Measurements from ENCODE around the gene NXN.

The NXN gene

GRCh38 chr17:1021147-1021546 lies 41.6 kb upstream of the NXN start:
- no peak overlapping the region for H3K4me3 ChIP-seq (ENCODE audit: low read depth, low read length)
- no peak for DNase-seq (ENCODE audit: low read depth)
- TF ChIP-seq CTCF (IDR thresholded peaks at IDR 0.05; ENCODE audit: low read depth, low read length, missing control alignments): no peak

GRCh38 chr17:1019451-1019850 lies 39.9 kb upstream of the NXN start:
- H3K4me3 ChIP-seq (ENCODE audit: low read depth, low read length): no peak overlapping the region
- no peak for DNase-seq (ENCODE audit: low read depth)
- TF ChIP-seq CTCF (IDR thresholded peaks at IDR 0.05; ENCODE audit: low read depth, low read length, missing control alignments): no peak

- H3K4me3 ChIP-seq (ENCODE audit: low read depth, low read length): no peak overlapping the region
- no peak for TF ChIP-seq CTCF (IDR thresholded peaks at IDR 0.05; ENCODE audit: low read depth, low read length, missing control alignments)
- no peak for DNase-seq (ENCODE audit: low read depth)
These were observed 39.0 kb upstream of the NXN start for GRCh38 chr17:1018547-1018946.

- no peak for DNase-seq (ENCODE audit: low read depth)
- no peak overlapping the region for H3K4me3 ChIP-seq (ENCODE audit: low read depth, low read length)
- TF ChIP-seq CTCF (IDR thresholded peaks at IDR 0.05; ENCODE audit: low read depth, low read length, missing control alignments): no peak
These were observed 34.1 kb upstream of the NXN start for GRCh38 chr17:1013729-1014090.

- H3K4me3 ChIP-seq (ENCODE audit: low read depth, low read length): no peak overlapping the region
- no peak for DNase-seq (ENCODE audit: low read depth)
- no peak for TF ChIP-seq CTCF (IDR thresholded peaks at IDR 0.05; ENCODE audit: low read depth, low read length, missing control alignments)
These were observed 33.5 kb upstream of the NXN start for GRCh38 chr17:1012823-1013728.

GRCh38 chr17:1011760-1012735 lies 32.5 kb upstream of the NXN start:
- H3K4me3 ChIP-seq (ENCODE audit: low read depth, low read length): no peak overlapping the region
- DNase-seq (ENCODE audit: low read depth): no peak
- TF ChIP-seq CTCF (IDR thresholded peaks at IDR 0.05; ENCODE audit: low read depth, low read length, missing control alignments): no peak

Measured in GM12864 (cell line).